PC-9 (cell line): Measurements from ENCODE around the gene KRT80.
A peak's percentile ranks its signal among the peaks of the same experiment; 100 is the strongest.

Experiments
- CTCF ChIP-seq: fragments of 200-600 bp; sonication (generic); conservative IDR thresholded peaks from 2 replicates; pipeline ENCODE4 v1.6.1; 2017; ENCODE audit warnings: mixed run types, antibody characterized with exemption, mild to moderate bottlenecking, moderate library complexity
- EZH2 ChIP-seq: fragments of 200-600 bp; sonication (generic); IDR thresholded peaks from 2 replicates; pipeline ENCODE4 v1.8.0; 2017; ENCODE audit warnings: antibody characterized with exemption, low read depth

DNA sequence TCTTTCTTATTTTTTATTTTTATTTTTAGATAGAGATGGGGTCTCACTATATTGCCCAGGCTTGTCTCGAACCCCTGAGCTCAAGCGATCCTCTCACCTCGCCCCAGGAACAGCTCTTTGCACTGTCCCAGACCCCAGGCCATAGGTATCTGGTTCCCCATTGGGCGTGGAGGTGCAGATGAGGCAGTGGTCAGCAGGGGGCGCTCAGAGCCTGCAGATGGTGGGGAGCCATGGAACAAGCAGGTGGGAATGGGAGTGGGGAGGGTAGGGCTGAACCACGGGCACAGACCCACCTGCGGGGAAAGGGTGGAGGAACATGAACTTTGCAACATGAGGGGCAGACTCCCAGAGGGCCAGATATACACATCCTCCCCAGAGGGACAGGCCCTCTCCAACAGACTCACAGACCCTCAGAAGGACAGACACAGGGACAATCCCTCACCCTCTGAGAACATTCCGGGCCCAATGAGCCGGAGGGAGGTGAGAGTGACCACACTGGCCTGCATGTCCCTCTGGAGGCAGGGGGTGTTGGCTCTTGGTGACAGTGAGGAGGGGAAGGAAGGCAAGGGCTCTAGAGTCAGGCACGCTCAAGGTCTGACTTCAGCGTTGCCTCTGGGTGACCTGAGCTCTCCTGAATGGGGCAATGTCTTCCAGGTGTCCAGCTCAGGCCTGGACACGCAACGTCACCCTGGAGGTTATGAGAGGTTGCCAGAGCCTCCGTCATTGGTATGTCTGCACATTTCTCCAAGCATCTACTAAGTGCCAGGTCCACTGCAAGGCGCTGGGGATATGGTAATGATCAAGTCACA, 34.9 kb downstream of the KRT80 start:
- no peak for TF ChIP-seq EZH2
- peak; percentile 99 for TF ChIP-seq CTCF
